Right lobe of liver (tissue), 4 donors: ENCODE data around the gene DTNA.

Experiments used
- POLR2A ChIP-seq: fragments of 450-650 bp; IDR thresholded peaks from one replicate; pipeline ENCODE4 v1.6.1; 2017; ENCODE audit warnings: antibody characterized with exemption, mild to moderate bottlenecking
- TF ChIP-seq, protein P1 (sequence below), 4 donors: fragments of 200-600 bp in 3 of 4; fragments of 450-650 bp in 1 of 4; IDR thresholded peaks; one replicate each; pipeline versions ENCODE4 v1.5.1 to v1.8.0; 2016 to 2022; ENCODE audit warnings: antibody characterized with exemption in 4 of 4, mild to moderate bottlenecking in 2 of 4
- donor health status: DM: no; HTN: no; CAD: no.
- donor health status: DM: no; HTN: no; CAD: no.
- donor health status: DM: no; HTN: yes; CAD: no.

GRCh38 chr18:34884436-34884835 is 174.3 kb downstream of the DTNA start:
- TF ChIP-seq, protein P1, sequence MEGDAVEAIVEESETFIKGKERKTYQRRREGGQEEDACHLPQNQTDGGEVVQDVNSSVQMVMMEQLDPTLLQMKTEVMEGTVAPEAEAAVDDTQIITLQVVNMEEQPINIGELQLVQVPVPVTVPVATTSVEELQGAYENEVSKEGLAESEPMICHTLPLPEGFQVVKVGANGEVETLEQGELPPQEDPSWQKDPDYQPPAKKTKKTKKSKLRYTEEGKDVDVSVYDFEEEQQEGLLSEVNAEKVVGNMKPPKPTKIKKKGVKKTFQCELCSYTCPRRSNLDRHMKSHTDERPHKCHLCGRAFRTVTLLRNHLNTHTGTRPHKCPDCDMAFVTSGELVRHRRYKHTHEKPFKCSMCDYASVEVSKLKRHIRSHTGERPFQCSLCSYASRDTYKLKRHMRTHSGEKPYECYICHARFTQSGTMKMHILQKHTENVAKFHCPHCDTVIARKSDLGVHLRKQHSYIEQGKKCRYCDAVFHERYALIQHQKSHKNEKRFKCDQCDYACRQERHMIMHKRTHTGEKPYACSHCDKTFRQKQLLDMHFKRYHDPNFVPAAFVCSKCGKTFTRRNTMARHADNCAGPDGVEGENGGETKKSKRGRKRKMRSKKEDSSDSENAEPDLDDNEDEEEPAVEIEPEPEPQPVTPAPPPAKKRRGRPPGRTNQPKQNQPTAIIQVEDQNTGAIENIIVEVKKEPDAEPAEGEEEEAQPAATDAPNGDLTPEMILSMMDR (IDR thresholded peaks at IDR 0.05) = no peak
- no peak for TF ChIP-seq POLR2A
